OCI-LY3 (cell line): ENCODE results near the gene DTX3.
"Not testable (repeated sequence)": the region's sequence is repeated elsewhere in the genome, so short reads cannot be mapped to it uniquely, and the experiment has no call there.

ENCODE experiments used
- H2AFZ ChIP-seq: fragments of 200-600, 300-600 bp; shearing (Covaris generic); 2 replicates; pipeline ENCODE4 v1.6.0; 2014; ENCODE audit warnings: antibody characterized with exemption, low read depth, low read length
- H3K27ac ChIP-seq: fragments of 200-600, 300-600 bp; sonication (generic); 2 replicates; pipeline ENCODE4 v1.5.1; 2014; ENCODE audit warnings: mild to moderate bottlenecking, low read length, moderate library complexity, mixed read lengths
- H3K27me3 ChIP-seq: fragments of 200-600, 300-600 bp; sonication (generic); 2 replicates; pipeline ENCODE4 v1.6.1; 2014; ENCODE audit warnings: low read depth, low read length, mixed read lengths
- H3K36me3 ChIP-seq: fragments of 200-600, 300-600 bp; sonication (generic); replicated peaks from 2 replicates; pipeline ENCODE3; 2014; ENCODE audit warnings: low read depth, low read length, mixed read lengths
- H3K4me1 ChIP-seq: fragments of 300-600, 200-600 bp; sonication (generic); 2 replicates; pipeline ENCODE4 v1.6.1; 2014; ENCODE audit warnings: low read length, mixed read lengths
- H3K4me2 ChIP-seq: fragments of 200-600, 300-600 bp; sonication (generic); 2 replicates; pipeline ENCODE4 v1.6.1; 2014; ENCODE audit warnings: low read length, mixed read lengths
- H3K4me3 ChIP-seq: fragments of 300-600, 200-600 bp; sonication (generic); 2 replicates; pipeline ENCODE4 v1.5.1; 2014; ENCODE audit warnings: antibody characterized with exemption, mild to moderate bottlenecking, low read length, moderate library complexity
- H3K79me2 ChIP-seq: fragments of 300-600, 200-600 bp; shearing (Covaris generic); 2 replicates; pipeline ENCODE4 v1.6.1; 2014; ENCODE audit warnings: mild to moderate bottlenecking, low read length, mixed read lengths
- H3K9ac ChIP-seq: fragments of 300-600, 200-600 bp; shearing (Covaris generic); 2 replicates; pipeline ENCODE4 v1.6.0; 2014; ENCODE audit warnings: mild to moderate bottlenecking, low read length, moderate library complexity
- H3K9me3 ChIP-seq: fragments of 200-600, 300-600 bp; shearing (Covaris generic); 2 replicates; pipeline ENCODE4 v1.6.1; 2014; ENCODE audit warnings: low read length, mixed read lengths; ENCODE audit not compliant: insufficient read depth
- H4K20me1 ChIP-seq: fragments of 200-600, 300-600 bp; sonication (generic); 2 replicates; pipeline ENCODE4 v1.6.1; 2016; ENCODE audit warnings: low read length, mixed read lengths; ENCODE audit not compliant: insufficient read depth
- CTCF ChIP-seq: fragments of 200-600, 300-600 bp; sonication (generic); IDR thresholded peaks from 2 replicates; pipeline ENCODE4 v1.5.1; 2014; ENCODE audit warnings: antibody characterized with exemption, low read length, low read depth
- EZH2phosphoT487 ChIP-seq: fragments of 200-600 bp; shearing (Covaris generic); IDR thresholded peaks from 2 replicates; pipeline ENCODE4 v1.6.1; 2018; ENCODE audit warnings: antibody characterized with exemption, mixed run types, low read depth

DTX3 gene

DNA sequence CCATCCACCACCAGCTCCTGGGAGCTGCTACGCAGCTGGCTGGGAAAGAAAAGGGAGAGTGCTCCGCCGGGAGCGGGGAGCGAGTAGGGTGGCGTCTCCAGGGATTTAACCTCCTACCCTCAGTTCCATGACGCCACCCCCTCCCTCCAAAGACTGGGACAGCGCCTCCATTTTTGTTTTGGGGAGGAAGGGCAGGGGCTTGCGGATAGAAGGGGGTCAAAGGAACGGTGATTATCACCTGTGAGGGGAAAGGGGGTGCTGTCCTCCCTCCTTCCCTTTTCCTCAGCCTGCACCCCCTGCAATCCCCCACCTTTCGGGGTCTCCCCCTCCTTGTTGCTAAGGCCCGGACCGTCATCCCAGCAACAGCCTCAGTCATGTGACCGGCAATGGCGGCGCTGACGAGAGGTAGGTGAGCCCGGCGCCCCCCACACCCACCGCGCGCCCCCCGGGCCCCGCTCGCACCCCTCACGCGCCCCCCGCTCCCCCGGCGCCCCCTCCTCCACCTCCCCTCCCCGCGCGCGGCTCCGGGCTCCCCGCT lies at the start of gene DTX3:
TSS of gene DTX3 (plus strand) at position 371 of the 538 bp plus-strand sequence. CDS start 1,694 bp downstream, outside the sequence.
- peak within 1 kb of the TSS; percentile 100 for H3K4me2 ChIP-seq
- H2AFZ ChIP-seq: peak within 1 kb of the TSS; percentile 95
- peaks cover 10% of the 10 kb centered on the region for H3K36me3 ChIP-seq
- no peaks in the 10 kb centered on the region for H3K27me3 ChIP-seq
- no peaks in the 10 kb centered on the region for H4K20me1 ChIP-seq
- TF ChIP-seq CTCF (no peak), EZH2phosphoT487 (no peak)
- H3K4me3 ChIP-seq: peak within 1 kb of the TSS; percentile 100
- peak within 1 kb of the TSS; percentile 52 for H3K27ac ChIP-seq
- H3K79me2 ChIP-seq: peaks cover 11% of the 10 kb centered on the region
- peaks cover 13% of the 10 kb centered on the region for H3K4me1 ChIP-seq
- no peaks in the 10 kb centered on the region for H3K9me3 ChIP-seq
- H3K9ac ChIP-seq: peak within 1 kb of the TSS; percentile 97

DNA sequence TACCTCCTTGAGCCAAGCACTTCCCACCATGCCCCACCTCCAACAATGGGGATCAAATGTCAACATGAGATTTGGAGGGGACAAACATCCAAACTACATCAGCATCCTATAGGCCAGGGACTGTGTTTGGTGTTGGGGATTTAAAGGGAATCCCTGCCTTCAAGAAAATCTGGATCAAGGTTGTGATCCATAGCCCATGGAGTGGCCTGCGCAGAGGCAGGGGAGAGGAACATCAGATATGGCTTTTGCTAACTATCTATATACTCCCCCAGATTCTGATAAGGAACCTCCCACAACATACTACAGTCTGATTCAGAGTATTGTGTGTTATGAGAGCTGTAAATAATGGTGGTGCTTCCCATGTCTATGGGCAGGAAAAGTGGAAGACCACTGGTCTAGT lies 49.7 kb upstream of the DTX3 start:
- Histone ChIP-seq H3K4me2 (no peak overlapping the region), H3K36me3 (no peaks in the 10 kb centered on the region), H3K9me3 (no peaks in the 10 kb centered on the region), H3K4me3 (no peak overlapping the region), H3K4me1 (no peaks in the 10 kb centered on the region), H2AFZ (no peak overlapping the region), H3K9ac (no peak overlapping the region), H3K79me2 (no peaks in the 10 kb centered on the region), H3K27me3 (no peaks in the 10 kb centered on the region), H3K27ac (no peak overlapping the region), H4K20me1 (no peaks in the 10 kb centered on the region)
- TF ChIP-seq EZH2phosphoT487 (no peak), CTCF (no peak)

DNA sequence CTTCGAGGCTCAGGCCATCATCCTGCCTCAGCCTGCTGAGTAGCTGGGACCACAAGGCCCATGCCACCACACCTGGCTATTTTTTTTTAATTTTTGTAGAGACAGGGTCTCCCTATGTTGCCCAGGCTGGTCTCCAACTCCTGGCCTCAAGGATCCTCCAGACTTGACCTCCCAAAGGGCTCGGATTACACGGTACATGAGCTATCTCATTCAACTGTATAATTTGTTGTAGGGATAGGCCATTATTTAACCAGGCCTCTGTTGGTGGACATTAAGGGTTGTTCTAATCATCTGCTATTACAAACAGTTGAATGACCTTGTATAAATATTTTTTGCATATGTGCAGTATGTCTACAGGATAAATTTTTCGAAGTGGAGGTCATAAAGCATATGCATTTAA lies 45.8 kb upstream of the DTX3 start:
- Histone ChIP-seq H3K36me3 (no peaks in the 10 kb centered on the region), H3K4me3 (no peak overlapping the region), H3K4me1 (no peaks in the 10 kb centered on the region), H3K27me3 (peaks cover 12% of the 10 kb centered on the region; the same call in 1 of the 2 replicates), H3K79me2 (no peaks in the 10 kb centered on the region), H4K20me1 (no peaks in the 10 kb centered on the region), H3K27ac (no peak overlapping the region), H3K9ac (no peak overlapping the region), H3K9me3 (no peaks in the 10 kb centered on the region), H2AFZ (no peak overlapping the region), H3K4me2 (no peak overlapping the region)
- TF ChIP-seq CTCF: no peak
- TF ChIP-seq EZH2phosphoT487: no peak

GRCh38 chr12:57560516-57560915 lies 44.1 kb upstream of the DTX3 start:
- TF ChIP-seq CTCF (no peak), EZH2phosphoT487 (no peak)
- no peak overlapping the region for H3K4me2 ChIP-seq
- H3K9me3 ChIP-seq: no peaks in the 10 kb centered on the region
- H3K4me3 ChIP-seq: no peak overlapping the region
- no peaks in the 10 kb centered on the region for H3K36me3 ChIP-seq
- H3K9ac ChIP-seq: no peak overlapping the region
- H4K20me1 ChIP-seq: no peaks in the 10 kb centered on the region
- no peak overlapping the region for H2AFZ ChIP-seq
- peaks cover 22% of the 10 kb centered on the region; the same call in 1 of the 2 replicates for H3K27me3 ChIP-seq
- H3K79me2 ChIP-seq: no peaks in the 10 kb centered on the region
- H3K4me1 ChIP-seq: no peaks in the 10 kb centered on the region
- no peak overlapping the region for H3K27ac ChIP-seq

DNA sequence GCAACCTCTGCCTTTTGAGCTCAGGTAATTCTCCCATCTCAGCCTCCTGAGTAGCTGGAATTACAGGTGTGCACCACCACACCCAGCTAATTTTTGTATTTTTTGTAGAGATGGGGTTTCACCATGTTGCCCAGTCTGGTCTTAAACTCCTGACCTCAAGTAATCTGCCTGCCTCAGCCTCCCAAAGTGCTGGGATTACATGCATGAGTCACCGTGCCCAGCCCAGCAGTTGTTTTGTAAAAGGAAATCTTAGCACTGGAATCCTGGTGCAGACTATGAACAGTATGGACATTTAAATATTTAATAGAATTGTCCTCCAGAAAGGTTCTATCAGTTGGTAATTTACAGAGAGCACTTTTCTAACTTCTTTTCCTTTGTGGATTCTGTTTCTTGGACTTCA lies 43.5 kb upstream of the DTX3 start:
- not testable (repeated sequence) for H3K4me3 ChIP-seq, H3K27ac ChIP-seq, H3K4me1 ChIP-seq, H2AFZ ChIP-seq, H3K79me2 ChIP-seq, H3K4me2 ChIP-seq, H4K20me1 ChIP-seq, H3K36me3 ChIP-seq, H3K9ac ChIP-seq, H3K9me3 ChIP-seq
- peaks cover 22% of the 10 kb centered on the region; the same call in 1 of the 2 replicates for H3K27me3 ChIP-seq
